ENCODE measurements around the gene CORO2B.

The CORO2B gene

DNA sequence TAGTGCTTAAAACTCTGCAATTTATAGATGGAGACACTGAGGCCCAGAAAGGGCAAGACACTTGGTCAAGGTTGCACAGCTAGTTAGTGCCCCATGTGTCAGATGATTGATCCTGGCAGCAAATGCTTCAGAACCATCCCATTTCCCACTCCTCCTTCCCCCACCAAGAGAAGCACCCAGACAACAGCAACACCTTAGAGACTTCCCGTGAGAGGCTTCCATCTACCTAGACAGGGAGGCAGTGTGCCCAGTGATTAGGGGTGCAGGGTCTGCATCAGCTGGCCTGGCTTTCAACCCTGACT lies 77.6 kb downstream of the CORO2B start:
- TF ChIP-seq, protein P1, sequence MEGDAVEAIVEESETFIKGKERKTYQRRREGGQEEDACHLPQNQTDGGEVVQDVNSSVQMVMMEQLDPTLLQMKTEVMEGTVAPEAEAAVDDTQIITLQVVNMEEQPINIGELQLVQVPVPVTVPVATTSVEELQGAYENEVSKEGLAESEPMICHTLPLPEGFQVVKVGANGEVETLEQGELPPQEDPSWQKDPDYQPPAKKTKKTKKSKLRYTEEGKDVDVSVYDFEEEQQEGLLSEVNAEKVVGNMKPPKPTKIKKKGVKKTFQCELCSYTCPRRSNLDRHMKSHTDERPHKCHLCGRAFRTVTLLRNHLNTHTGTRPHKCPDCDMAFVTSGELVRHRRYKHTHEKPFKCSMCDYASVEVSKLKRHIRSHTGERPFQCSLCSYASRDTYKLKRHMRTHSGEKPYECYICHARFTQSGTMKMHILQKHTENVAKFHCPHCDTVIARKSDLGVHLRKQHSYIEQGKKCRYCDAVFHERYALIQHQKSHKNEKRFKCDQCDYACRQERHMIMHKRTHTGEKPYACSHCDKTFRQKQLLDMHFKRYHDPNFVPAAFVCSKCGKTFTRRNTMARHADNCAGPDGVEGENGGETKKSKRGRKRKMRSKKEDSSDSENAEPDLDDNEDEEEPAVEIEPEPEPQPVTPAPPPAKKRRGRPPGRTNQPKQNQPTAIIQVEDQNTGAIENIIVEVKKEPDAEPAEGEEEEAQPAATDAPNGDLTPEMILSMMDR (IDR thresholded peaks at IDR 0.05; ENCODE audit: control insufficient read depth, insufficient read depth, low read depth, low read length, missing control alignments), result no peak

DNA sequence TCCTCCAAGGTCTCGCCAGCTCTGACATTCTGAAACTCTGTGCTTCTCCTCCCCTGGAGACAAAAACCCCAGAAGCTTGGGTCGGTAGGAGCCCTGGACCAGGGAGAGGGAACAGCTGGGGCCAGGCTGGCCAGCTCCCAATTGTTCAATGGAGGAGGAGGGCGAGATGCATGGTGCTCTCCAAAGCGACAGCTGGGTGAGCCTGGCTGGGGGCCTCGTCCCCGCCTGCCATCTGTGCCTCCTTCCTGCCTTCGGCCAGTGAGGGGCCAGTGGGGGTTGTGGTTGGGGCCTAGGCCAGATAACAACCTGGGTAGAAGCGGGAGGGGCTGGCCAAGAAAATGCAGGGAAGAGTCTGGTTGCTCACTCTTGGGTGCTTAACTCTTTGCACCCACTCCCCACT lies 79.4 kb downstream of the CORO2B start:
- TF ChIP-seq, protein P1 (IDR thresholded peaks at IDR 0.05; ENCODE audit: control insufficient read depth, insufficient read depth, low read depth, low read length, missing control alignments), result no peak
- DNase-seq (ENCODE audit: low read depth), result no peak
- H3K4me3 ChIP-seq (ENCODE audit: control insufficient read depth, low read depth, low read length), result no peak overlapping the region

More for the DNA sequence above, 77.6 kb downstream of the CORO2B start:
- no peak for DNase-seq (ENCODE audit: low read depth)
- no peak overlapping the region for H3K4me3 ChIP-seq (ENCODE audit: control insufficient read depth, low read depth, low read length)

DNA sequence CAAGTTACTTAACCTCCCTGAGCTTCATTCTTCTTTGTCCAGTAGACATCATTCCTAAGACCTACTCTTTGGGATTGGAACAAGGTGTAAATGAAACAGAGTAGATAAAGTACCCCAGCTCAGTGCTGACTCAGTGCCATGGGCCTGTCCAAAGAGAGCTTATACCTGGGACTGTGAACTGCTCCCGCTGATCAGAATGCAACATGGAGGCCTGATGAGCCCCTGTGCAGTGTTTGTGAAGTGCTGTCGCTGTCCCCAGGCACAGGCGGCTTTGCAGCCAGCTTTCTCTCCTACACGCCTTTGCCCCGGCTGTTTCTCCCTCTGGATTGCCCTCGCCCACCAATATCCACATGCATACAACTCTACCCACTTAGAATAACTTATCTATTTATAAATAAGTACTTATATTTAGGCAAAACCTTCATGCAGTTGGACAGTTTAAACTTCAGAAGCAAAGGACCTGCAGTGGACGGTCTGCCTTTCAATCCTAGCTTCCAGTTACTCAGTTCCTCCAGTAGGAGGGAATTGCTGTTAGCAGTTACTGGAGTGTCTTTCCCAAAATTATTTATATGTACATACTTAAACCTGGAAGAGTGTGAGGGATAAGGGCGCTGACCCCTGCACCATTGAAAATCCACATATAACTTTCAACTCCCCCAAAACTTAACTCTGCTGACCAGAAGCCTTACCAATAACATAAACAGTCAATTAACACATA lies 80.0 kb downstream of the CORO2B start:
- TF ChIP-seq, protein P1 (IDR thresholded peaks at IDR 0.05; ENCODE audit: control insufficient read depth, insufficient read depth, low read depth, low read length, missing control alignments), result no peak
- DNase-seq (ENCODE audit: low read depth), result no peak
- no peak overlapping the region for H3K4me3 ChIP-seq (ENCODE audit: control insufficient read depth, low read depth, low read length)

DNA sequence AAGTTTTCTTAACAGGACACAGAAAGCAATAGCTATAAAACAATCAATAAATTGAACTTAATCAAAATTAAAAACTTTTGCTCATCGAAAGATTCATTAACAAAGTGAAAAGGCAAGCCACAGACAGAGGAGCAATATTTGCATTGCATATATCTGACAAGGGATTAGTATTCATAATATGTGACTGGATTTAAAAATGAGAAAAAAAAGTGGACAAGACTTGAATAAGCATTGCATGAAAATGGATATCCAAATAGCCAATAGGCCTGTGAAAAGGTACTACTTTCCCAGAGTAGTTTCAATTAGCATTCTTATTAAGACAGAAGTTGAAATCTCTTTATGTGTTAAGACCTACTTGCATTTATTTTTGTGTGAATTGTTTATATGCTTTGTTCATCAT lies 84.7 kb downstream of the CORO2B start:
- TF ChIP-seq, protein P1 (IDR thresholded peaks at IDR 0.05; ENCODE audit: control insufficient read depth, insufficient read depth, low read depth, low read length, missing control alignments), result no peak
- no peak overlapping the region for H3K4me3 ChIP-seq (ENCODE audit: control insufficient read depth, low read depth, low read length)
- no peak for DNase-seq (ENCODE audit: low read depth)

DNA sequence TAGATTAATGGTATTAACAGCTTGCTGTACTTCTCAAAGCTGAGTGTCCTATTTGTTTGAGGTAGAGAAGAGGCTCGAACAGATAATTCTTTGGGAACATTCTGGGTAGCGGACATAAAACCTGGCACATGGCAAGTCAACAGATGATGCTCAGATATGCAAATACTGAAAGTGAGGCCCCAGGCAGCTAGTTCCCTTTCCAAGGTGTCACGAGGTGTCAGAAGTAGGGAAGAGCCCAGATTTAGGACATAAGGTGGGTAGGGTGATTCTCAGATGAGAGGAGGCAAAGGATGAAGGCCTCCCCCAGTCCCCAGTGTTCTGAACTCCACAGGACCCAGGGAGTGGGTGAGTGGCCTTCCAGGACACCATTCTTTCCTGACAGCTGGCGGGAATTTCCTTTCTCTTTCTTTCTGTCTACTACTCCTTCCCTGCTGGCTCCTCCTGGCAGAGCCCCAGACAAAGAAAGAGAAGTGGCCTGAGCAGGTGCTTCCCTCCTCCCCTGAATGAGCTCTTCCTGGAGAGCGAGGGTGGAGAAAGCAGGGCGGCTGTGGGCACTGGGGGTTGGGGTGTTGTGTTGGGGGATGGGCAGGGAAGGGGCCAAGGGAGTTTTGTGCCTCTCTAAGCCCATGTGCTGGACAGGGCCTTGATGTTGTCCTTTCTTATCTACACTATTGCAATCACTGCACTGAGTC lies 87.5 kb downstream of the CORO2B start:
- TF ChIP-seq, protein P1 (IDR thresholded peaks at IDR 0.05; ENCODE audit: control insufficient read depth, insufficient read depth, low read depth, low read length, missing control alignments), result no peak
- DNase-seq (ENCODE audit: low read depth), result no peak
- H3K4me3 ChIP-seq (ENCODE audit: control insufficient read depth, low read depth, low read length), result no peak overlapping the region

DNA sequence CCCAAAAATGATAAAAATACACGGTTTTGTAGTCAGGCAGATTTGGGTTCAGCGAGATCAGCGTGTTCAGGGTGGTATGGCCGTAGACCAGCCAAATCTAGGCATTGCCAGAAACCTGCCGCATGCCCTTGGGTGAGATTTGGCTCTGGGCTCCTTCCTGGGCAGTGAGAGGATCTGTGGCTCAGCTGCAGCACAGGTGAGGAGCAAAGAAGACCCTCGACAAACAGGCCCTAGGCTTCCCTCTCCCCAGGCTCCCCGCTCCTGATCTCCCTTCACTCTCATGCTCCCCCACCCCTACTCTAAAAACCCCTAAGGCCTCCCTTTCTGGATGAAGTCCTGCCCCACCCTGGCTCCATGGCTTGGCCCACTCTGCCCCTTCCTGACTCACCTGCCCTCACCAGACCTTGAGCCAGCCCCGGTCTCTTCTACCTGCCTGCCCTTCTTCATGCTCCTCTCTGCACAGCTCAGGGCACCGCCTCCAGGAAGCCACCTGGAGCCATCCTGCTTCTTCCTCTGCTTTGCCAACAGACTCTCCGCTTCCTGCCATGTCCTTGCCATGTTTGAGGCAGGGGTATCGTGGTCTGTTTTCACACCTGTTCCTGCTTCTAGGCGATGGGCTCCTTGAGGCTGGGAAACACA lies 88.1 kb downstream of the CORO2B start:
- no peak overlapping the region for H3K4me3 ChIP-seq (ENCODE audit: control insufficient read depth, low read depth, low read length)
- DNase-seq (ENCODE audit: low read depth), result no peak
- TF ChIP-seq, protein P1 (IDR thresholded peaks at IDR 0.05; ENCODE audit: control insufficient read depth, insufficient read depth, low read depth, low read length, missing control alignments), result no peak

Data from AG09309 (cell line).